HEK293T (cell line): ENCODE data around the gene RGS7.

Experiments
- BHLHE40 ChIP-seq: fragments of 450-650 bp; IDR thresholded peaks from 2 replicates; pipeline ENCODE4 v1.6.1; 2016; ENCODE audit warnings: mild to moderate bottlenecking, moderate library complexity, borderline replicate concordance
- FOXA1 ChIP-seq: fragments of 450-650 bp; IDR thresholded peaks from 2 replicates; pipeline ENCODE4 v1.6.1; 2016; ENCODE audit warnings: mild to moderate bottlenecking
- FOXM1 ChIP-seq: fragments of 450-650 bp; IDR thresholded peaks from 2 replicates; pipeline ENCODE4 v1.6.1; 2017; ENCODE audit warnings: mild to moderate bottlenecking, borderline replicate concordance
- L3MBTL2 ChIP-seq: fragments of 450-650 bp; conservative IDR thresholded peaks from 2 replicates; pipeline ENCODE4 v1.6.1; 2016; ENCODE audit warnings: mild to moderate bottlenecking
- LEF1 ChIP-seq: fragments of 450-650 bp; IDR thresholded peaks from 2 replicates; pipeline ENCODE4 v1.6.1; 2017; ENCODE audit warnings: mild to moderate bottlenecking, borderline replicate concordance
- SP1 ChIP-seq: fragments of 450-650 bp; IDR thresholded peaks from 2 replicates; pipeline ENCODE4 v1.6.1; 2017
- SUZ12 ChIP-seq: fragments of 450-650 bp; IDR thresholded peaks from 2 replicates; pipeline ENCODE4 v1.6.1; 2016; ENCODE audit warnings: mild to moderate bottlenecking
- TARDBP ChIP-seq: fragments of 450-650 bp; IDR thresholded peaks from 2 replicates; pipeline ENCODE4 v1.6.1; 2016

GRCh38 chr1:241118049-241118448 is 239.0 kb downstream of the RGS7 start:
- TF ChIP-seq L3MBTL2, result no peak
- TF ChIP-seq SUZ12, result no peak
- no peak for TF ChIP-seq SP1
- no peak for TF ChIP-seq LEF1
- no peak for TF ChIP-seq BHLHE40
- no peak for TF ChIP-seq FOXM1
- TF ChIP-seq TARDBP, result no peak
- no peak for TF ChIP-seq FOXA1
